Measurements from ENCODE around the gene SRC. TPM values are rescaled to one million over a fixed set of nuclear protein-coding genes. Genes with fewer than 3 reads are reported as not detected.
A peak's percentile ranks its signal among the peaks of the same experiment; 100 is the strongest.

The SRC gene
- polyA plus RNA-seq, 1 of the 3 experiments (the other 2 are of a cell fraction), result 23.8 TPM

DNA sequence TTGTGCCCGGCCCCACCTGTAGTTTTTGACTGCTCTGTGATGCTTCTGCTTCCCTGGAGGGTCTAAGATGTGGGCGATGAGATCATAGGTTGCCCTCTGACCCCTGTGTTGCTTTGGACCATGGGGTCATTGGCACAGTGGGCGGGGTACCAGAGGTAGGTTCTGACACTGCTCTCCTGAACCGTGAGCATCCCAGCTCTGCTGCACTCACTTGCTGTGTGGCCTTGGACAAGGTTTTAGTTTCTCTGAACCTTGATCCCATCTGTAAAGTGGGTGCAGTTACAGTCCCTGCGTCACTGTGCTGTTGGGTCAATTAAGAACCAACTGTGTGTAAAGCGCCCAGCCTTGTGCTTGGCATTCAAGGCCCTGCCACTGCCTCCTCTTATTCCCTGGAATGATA, 30.9 kb downstream of the SRC start:
- Histone ChIP-seq H3K36me3 (replicated peaks in 1 of 2; ENCODE audit: control insufficient read depth in 1 of 2, insufficient read depth in 2 of 2, low read length in 1 of 2) (peaks cover 8 to 21% of the 10 kb centered on the region in 2 experiments), H3K9me2 (no peaks in the 10 kb centered on the region), H2AFZ (ENCODE audit: low read depth) (no peak overlapping the region), H3K27ac (ENCODE audit: low read depth in 2 of 2, low read length in 1 of 2) (no peak overlapping the region), H3K79me2 (ENCODE audit: insufficient read depth) (peaks cover 53% of the 10 kb centered on the region), H3K4me3 (ENCODE audit: low read depth in 2 of 2, low read length in 1 of 2) (no peak overlapping the region), H3K27me3 (ENCODE audit: insufficient read depth) (no peaks in the 10 kb centered on the region), H4K20me1 (ENCODE audit: insufficient read depth) (no peaks in the 10 kb centered on the region; the same call in 1 of the 2 replicates), H3F3A (replicated peaks; ENCODE audit: insufficient read depth) (peaks cover 28% of the 10 kb centered on the region), H3K9ac (no peak overlapping the region), H3K9me3 (no peaks in the 10 kb centered on the region), H3K4me1 (ENCODE audit: control insufficient read depth in 1 of 2, insufficient read depth in 2 of 2, low read depth in 1 of 2, low read length in 1 of 2) (peaks cover 0 to 6% of the 10 kb centered on the region in 2 experiments; a peak in 2 of 4 replicates), H3K4me2 (no peak overlapping the region)
- DNase-seq, result no peak
- POLR2A ChIA-PET, result no interaction called here
- TF ChIP-seq FOSL2 (IDR thresholded peaks at IDR 0.05; ENCODE audit: borderline replicate concordance, low read depth) (no peak), FOXM1 (IDR thresholded peaks at IDR 0.05; ENCODE audit: low read depth) (no peak), ELF1 (IDR thresholded peaks at IDR 0.05) (no peak), RXRA (IDR thresholded peaks at IDR 0.05; ENCODE audit: borderline replicate concordance, low read depth) (no peak), RCOR1 (IDR thresholded peaks at IDR 0.05; ENCODE audit: low read length) (no peak), NRF1 (IDR thresholded peaks at IDR 0.05; ENCODE audit: low read depth, low read length) (no peak), GATA2 (CRISPR knock-in tag; IDR thresholded peaks at IDR 0.05) (no peak), EZH2phosphoT487 (IDR thresholded peaks at IDR 0.05; ENCODE audit: borderline replicate concordance, low read depth) (no peak), TAF1 (IDR thresholded peaks at IDR 0.05; ENCODE audit: borderline replicate concordance, low read depth, low read length) (no peak), FOXJ3 (CRISPR knock-in tag; IDR thresholded peaks at IDR 0.05) (no peak), RFX5 (IDR thresholded peaks at IDR 0.05; ENCODE audit: low read length) (no peak), ZBTB33 (IDR thresholded peaks at IDR 0.05; ENCODE audit: borderline replicate concordance, low read depth) (no peak), NFIC (IDR thresholded peaks at IDR 0.05; ENCODE audit: borderline replicate concordance) (no peak), MXI1 (IDR thresholded peaks at IDR 0.05; ENCODE audit: low read depth, low read length) (no peak)
- TF ChIP-seq, protein P1, sequence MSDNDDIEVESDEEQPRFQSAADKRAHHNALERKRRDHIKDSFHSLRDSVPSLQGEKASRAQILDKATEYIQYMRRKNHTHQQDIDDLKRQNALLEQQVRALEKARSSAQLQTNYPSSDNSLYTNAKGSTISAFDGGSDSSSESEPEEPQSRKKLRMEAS (IDR thresholded peaks at IDR 0.05; ENCODE audit: low read depth), result no peak
- 93% methylated on average over 4 of the region's 6 CpGs for WGBS (ENCODE audit: low lambda C conversion rate)
- CTCF ChIA-PET, result interaction anchor here (1.1 to 1.4 kb wide), 3 partner anchors 25 to 184 kb away, joined by 4 read pairs; no protein-coding TSS in a partner anchor

DNA sequence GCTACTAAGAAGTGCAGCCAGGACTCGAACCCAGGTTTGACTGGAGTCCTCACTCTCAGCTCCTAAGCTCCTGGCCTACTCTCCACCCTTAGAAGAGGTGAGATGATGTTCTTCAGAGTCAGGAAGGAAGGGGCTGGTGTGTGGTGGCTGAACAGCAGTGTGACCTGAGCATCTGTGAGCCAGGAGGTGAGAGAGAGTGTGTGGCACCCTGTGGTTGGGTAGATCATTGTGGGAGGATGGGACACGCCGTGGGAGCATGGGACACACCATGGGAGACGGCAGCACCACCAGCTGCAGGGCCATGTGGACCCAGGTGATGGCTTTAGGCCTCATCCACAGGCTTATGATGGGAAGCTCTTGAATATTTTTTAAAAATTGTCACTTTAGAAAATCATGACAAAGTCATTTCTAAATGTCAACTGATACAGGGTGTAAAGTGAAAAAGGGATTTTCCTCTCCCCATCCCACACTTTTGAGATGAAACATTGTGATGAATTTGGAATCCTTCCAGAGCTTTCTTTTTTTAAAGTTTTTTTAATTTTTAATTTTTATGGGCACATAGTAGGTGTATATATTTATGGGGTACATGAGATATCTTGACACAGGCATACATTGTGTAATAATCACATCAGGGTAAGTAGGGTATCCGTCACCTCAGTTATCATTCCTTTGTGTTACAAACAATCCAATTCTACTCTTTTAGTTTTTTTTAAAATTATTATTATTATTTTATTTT, 31.6 kb downstream of the SRC start:
- peaks cover 46% of the 10 kb centered on the region for H3K79me2 ChIP-seq (ENCODE audit: insufficient read depth)
- peaks cover 8 to 21% of the 10 kb centered on the region in 2 experiments for H3K36me3 ChIP-seq (replicated peaks in 1 of 2; ENCODE audit: control insufficient read depth in 1 of 2, insufficient read depth in 2 of 2, low read length in 1 of 2)
- peaks cover 0 to 6% of the 10 kb centered on the region in 2 experiments; a peak in 2 of 4 replicates for H3K4me1 ChIP-seq (ENCODE audit: control insufficient read depth in 1 of 2, insufficient read depth in 2 of 2, low read depth in 1 of 2, low read length in 1 of 2)
- WGBS (ENCODE audit: low lambda C conversion rate), result 90% methylated on average over 5 of the region's 5 CpGs
- no peak overlapping the region for H2AFZ ChIP-seq (ENCODE audit: low read depth)
- H3K27ac ChIP-seq (ENCODE audit: low read depth in 2 of 2, low read length in 1 of 2), result peak overlapping the region in 1 of 2 experiments; percentile 16; a peak in 1 of 4 replicates
- ChIA-PET POLR2A (no interaction called here), CTCF (interaction anchor here (0.9 to 1.4 kb wide), 5 partner anchors 26 to 185 kb away, joined by 3 to 4 read pairs (median 4); no protein-coding TSS in a partner anchor)
- DNase-seq, result peak; percentile 15
- no peaks in the 10 kb centered on the region for H3K9me3 ChIP-seq
- no peaks in the 10 kb centered on the region for H4K20me1 ChIP-seq (ENCODE audit: insufficient read depth)
- no peak overlapping the region for H3K4me2 ChIP-seq
- H3K9ac ChIP-seq, result no peak overlapping the region
- no peaks in the 10 kb centered on the region for H3K9me2 ChIP-seq
- H3K4me3 ChIP-seq (ENCODE audit: low read depth in 2 of 2, low read length in 1 of 2), result no peak overlapping the region
- H3K27me3 ChIP-seq (ENCODE audit: insufficient read depth), result no peaks in the 10 kb centered on the region
- peaks cover 24% of the 10 kb centered on the region for H3F3A ChIP-seq (replicated peaks; ENCODE audit: insufficient read depth)
- TF ChIP-seq, protein P2, sequence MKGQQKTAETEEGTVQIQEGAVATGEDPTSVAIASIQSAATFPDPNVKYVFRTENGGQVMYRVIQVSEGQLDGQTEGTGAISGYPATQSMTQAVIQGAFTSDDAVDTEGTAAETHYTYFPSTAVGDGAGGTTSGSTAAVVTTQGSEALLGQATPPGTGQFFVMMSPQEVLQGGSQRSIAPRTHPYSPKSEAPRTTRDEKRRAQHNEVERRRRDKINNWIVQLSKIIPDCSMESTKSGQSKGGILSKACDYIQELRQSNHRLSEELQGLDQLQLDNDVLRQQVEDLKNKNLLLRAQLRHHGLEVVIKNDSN (IDR thresholded peaks at IDR 0.05; ENCODE audit: borderline replicate concordance, low read depth), result no peak
- TF ChIP-seq SIN3A (IDR thresholded peaks at IDR 0.05; ENCODE audit: borderline replicate concordance, low read depth, low read length) (no peak), GATA2 (CRISPR knock-in tag; IDR thresholded peaks at IDR 0.05) (no peak), REST (IDR thresholded peaks at IDR 0.05; ENCODE audit: low read depth, low read length) (no peak), JUND (IDR thresholded peaks at IDR 0.05) (no peak), FOSL2 (IDR thresholded peaks at IDR 0.05; ENCODE audit: borderline replicate concordance, low read depth) (no peak), USF2 (IDR thresholded peaks at IDR 0.05; ENCODE audit: borderline replicate concordance, low read depth, low read length) (no peak)

Data from SK-N-SH (cell line).